GM21786 (cell line): ENCODE data around the gene LDB2.

Source experiments
- ATAC-seq: cut with Tn5 transposase; IDR thresholded peaks from one replicate; pipeline ENCODE4 v1.9.1; 2021; ENCODE audit not compliant: unreplicated experiment

LDB2 gene

DNA sequence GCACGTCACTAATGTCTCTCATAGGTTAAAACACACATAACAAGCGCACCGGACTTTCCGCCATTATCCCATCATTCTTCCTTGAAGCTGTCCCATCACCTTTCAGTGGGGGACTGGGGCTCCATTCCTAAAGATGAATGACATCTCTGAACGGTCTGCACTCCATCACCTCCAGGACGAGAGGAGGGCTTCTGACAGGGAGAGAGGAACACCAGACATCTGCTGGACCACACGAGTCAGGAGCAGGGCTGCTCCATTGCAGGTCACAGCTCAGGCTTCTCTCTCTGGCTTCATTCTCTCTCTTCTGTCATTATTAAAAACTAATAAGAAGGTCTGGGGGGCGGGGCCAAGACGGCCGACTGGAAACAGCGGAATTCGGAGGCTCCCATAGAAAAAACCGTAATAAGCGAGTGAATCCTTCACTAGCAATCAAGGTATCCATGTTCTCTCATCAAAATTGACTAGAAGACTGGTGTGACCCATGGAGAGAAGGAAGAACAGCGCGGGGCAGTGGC lies 289.8 kb downstream of the LDB2 start:
- no peak for ATAC-seq

DNA sequence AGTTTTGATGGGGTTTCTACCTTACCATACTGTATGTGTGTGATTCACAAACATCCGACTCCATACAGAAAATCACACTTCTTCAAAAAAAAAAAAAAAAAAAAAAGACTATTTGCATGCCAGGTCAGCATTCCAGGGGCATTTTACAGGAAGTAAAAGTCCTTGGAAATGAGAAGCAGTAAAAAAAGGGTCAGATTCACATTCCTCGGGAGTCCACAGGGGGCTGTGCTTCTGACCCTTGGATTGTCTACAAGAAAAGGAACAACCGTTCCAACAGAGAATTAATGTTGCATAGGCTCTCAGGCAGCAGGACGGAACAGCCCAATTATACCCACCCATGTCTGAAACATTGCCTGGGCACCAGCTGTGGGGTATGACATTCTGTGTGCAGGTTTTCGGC lies 290.3 kb downstream of the LDB2 start:
- no peak for ATAC-seq

DNA sequence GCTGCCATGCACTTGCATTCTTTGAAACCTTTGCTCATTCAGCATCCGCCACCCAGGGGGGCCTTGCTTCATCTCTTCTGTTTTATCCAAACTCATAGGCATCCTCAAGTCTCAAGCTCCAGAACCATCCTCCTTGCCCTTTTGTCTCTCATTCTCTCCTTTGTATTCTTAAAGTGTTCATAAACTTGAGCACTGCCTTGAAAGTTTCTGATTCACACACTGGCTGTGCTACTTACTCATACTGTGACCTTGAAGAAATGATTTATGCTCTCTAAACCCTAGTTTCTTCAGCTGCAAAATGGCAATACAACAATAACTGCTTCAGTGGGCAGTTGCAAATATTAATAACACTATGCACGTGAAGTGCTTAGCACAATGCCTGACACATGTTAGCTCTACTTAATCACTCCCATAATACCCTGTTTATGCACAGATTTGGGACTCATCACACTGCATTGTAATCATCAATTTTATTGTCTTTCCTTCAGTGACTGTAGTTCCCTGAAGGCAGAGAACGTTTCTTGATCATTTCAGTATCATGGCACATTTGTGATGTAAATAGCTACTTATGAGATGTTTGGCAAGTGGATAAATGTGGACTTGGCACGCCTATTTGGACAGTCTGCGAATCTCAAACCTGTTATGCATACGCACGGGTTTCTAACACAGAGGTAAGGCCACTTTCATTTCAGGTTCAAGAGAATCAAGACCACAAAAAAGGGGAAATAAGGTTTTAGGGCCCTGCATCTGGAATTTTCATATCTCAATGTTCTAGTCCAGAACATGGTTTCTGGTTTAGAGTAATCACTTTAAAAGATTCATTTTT lies 291.0 kb downstream of the LDB2 start:
- no peak for ATAC-seq

DNA sequence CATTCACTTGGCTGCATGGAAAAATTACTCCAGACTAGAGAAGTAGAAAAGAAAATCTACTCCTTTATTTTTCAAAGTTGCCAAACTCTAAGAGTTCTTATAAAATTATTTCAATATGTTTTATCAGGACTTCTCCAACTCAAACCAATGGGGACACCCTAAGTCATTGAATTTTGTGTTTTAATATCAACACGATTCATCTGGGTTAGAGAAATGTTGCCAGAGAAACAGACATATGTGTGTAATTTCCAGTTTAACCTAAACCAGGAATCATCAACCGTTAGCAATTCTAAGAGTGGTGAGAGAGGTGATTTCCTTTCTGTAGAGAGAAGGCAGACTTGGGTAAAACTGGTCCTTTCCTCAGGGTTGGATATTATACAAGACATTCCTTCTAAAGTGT lies 291.8 kb downstream of the LDB2 start:
- ATAC-seq, result no peak

DNA sequence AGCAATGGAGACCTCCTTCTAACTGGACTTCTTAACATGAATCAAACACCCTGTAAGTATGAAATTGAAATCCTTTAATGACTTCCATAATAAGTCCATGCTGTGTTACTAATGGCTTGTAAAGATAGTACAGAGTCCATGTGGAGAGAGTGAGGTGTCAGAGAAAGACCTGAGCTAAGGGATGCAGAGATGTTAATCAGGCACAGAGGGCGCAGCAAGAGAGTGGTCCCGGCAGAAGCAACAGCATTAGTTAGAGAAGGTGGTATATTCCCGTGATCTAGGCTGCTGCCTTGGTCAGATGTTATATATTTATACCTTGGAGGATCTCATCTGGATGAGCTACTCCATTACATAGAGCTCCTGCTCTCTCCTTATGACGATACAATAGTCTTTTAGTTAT lies 295.3 kb downstream of the LDB2 start:
- ATAC-seq, result no peak

DNA sequence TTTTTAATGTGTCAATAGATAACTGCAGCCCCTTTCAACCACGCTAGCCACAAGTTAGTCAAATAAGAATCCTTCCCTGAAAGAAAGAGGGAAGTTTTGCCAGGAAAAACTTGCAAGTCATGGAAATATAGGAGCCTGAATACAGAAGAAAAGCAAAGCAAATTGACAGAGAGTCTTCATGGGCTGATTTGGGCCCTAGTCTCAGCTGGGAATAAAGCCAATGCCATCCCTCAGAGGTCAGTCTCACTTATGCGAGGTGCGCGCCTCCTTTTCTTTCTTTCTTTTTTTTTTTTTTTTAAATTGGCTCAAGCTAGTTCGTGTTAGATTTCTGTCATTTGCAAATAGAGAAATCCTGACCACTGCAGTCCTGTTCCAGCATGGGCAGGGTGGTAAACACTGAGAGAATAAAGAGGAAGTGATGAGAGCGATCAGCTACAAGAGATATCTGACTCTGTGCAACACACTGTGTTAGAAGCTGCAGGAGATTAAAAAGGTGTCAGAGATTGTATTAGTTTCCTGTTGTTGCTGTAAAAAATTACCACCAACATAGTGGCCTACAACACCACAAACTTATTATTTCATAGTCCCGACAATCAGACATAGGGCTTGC lies 299.7 kb downstream of the LDB2 start:
- no peak for ATAC-seq

DNA sequence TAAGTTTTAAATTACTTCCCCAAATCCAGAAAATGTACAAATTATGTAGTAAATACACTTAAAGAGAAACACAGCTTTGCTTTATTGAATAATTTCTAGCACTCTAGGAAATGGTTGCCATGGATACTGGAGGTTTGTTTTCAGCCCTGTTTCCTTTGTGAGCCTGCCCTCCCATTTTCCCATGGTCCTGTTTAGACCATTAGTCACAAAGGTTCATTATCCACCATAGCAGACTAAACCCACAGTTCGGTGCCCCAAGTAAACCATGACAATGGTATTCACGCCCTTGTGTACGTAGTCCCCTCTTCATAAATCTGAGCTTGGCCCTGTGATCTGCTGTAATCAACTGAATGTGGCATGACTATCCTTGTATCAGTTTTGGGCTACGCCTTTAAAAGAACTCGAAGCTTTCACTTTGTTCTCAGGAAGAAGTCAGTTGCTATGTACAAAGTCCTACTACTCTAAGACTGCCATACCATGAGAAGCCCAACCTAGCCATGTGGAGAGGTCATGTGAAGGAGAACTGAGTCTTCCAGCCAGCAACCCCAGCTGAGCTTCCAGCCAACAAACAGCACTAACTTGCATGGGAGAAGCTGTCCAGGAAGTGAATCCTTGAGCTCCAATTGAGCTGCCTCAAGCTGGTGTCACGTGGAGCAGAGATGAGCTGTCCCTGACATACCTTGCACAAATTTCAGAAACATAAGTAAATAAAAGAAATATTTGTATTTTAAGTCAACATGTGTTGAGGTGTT lies 300.4 kb downstream of the LDB2 start:
- ATAC-seq, result no peak

DNA sequence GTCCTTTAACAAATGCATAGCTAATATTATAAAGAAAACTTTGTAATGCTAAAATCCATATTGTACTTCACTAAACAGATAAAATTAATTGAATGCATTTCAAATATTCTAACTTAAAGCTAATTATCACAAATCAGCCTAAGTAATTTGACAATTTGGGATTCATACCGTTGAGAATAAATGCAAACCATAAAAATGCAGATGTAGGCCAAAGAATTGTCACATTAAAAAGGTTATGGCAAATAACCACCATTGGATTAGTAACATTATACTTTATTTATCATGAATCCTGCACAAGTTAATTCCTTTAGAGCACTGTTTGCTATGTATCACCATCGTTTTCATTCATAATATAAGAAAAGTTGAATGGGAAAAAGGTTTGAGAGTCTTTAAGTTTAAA lies 301.0 kb downstream of the LDB2 start:
- ATAC-seq, result no peak

DNA sequence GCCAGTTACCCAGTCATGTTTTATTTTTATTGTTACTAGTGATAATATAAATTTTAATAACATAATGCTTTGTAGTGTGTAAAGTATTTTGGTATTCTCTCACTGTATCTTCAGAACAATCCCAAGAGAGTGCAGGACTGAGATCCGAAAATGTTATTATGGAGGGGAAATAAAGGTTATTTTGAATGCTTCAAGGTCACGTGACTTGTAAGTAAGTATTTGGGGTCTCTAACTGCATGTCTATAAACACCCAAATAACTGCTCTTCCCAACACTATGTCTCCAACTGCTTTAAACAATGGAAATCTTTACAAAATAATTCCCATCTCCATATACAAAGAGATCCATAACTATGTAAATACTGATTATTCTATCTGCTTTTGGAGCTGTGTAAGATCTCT lies 302.2 kb downstream of the LDB2 start:
- no peak for ATAC-seq

DNA sequence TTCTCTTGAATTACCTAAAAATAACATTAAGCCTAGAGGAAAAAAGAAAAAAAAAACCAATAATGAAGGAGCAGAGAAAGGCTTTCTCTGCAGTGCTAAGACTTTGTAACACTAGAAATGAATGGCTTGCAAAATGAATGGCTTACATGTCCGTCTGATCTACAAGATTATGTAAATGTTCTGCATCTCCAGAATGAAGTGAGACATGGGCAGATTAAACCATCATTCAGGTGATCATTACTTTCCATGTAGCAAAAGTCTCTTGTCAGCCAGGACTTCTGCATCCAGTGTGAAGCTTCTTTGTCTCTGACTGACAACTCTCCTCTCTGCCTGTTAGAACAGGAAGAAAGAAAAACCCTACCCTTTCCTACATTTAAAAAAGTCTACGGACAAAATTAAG lies 304.3 kb downstream of the LDB2 start:
- ATAC-seq, result no peak

DNA sequence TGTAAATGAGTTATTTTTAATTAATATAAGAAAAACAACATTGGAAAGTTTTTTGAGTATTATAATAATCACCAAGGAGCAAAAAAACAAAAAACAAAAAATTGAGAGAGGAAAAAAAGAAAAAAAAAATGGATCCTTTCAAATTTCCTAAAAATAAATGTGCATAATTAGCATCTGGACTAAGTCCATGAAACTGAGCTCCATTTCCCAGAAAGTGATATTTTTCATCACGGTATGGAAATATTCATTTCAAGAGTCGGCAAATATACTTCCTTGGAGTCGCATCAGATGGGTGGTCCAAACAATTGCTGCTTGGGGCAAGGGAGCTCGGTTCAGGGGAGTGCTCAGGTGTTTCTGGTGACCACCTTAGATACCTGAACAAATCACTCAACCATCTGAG lies 305.1 kb downstream of the LDB2 start:
- ATAC-seq, result no peak

DNA sequence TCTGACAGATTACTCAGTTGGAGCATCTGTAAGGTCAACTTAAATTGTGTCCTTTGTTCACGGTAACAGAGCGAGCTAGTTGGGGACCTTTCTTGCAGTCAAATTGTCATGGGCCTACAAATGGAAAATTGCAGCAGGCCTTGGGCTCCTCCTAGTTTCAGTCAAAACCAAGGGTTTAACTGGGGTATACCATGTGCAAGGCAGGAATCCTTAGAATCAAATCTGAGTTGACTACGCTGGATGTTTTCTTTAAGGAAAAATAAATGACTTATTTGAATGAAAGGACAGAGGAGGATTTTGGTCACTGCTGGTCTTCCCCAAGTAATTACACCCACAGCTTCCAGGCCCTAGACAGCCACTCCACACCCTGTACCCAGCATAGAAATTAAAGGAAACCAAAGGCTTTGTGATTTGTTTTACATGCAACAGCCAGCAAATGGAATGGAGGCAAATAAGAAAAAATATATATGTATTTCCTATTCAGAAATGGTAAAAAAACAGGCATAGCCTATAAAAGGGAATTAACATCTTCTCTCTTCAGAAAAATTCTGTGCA lies 307.1 kb downstream of the LDB2 start:
- no peak for ATAC-seq

DNA sequence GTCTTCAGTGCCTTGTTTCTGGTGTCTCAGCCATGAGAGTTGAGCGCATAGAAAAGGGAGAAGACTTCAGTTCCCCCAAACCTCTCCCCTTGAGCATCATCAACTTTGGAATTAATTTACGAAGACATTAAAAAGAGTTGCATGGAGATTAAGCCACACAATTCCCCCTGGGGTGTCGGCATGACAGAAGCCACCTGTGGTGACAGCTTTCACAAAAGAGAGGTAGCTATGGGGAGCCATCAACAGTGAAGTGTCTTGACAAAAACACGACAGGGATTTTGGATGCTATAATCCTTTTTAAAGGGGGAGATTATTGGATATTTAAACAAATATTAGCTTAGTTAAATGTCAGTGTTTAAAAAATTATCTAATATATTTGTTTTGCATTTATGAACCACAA lies 307.6 kb downstream of the LDB2 start:
- no peak for ATAC-seq

DNA sequence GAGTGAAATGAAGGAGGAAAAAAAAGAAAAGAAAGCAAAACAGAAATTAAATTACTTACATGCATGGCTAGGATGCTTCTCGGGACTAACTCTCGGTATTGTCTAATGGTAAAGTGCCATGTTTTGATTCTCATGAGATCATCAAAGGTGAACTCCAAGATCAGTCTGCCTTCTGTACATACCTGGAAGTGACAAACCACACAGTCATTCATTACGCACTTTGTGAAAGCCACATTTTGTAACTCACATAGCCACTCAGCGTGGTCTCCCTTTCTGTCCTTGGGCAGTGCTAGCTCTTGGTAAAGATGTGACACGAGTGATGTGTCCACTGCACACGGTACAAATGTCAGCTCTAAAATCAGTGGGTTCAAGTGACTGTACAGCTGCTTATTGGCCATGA lies 309.8 kb downstream of the LDB2 start:
- no peak for ATAC-seq

DNA sequence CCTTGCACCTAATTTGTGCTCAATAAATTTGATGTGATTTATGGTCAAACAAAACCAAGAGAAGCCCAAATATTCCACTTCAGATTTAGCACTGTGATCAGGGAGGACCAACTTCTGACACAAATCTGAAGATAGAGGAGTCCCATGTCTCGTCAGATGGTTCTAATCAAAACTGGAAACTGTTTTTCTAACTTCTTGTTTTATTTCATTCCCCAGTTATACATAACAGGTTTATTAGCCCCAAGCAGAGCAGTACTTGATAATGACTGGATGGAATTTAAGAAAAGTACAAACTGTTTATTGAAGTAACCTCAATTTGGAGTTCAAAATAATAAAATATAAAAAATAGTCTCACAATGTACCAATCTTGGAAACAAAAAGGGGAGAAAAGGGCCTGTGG lies 310.3 kb downstream of the LDB2 start:
- ATAC-seq, result no peak

DNA sequence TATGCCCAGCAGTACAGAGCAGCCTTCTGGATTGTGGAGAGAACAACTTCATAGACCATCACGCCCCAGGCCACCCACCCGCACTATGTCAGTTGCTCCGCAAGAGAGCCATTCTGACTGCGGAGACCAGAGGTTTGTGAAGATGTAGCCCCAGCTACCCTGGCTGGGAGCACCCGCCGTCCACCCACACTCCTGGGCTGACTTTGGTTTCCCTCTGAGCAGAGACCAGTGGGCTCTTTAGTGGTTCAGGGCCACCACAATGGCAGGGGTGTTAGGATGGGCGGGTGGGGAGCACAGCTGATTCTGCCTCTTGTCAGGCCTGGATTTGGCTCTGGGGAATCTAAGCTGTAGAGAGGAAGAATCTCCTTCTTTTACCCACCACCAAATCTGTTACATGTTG lies 313.4 kb downstream of the LDB2 start:
- ATAC-seq, result no peak

DNA sequence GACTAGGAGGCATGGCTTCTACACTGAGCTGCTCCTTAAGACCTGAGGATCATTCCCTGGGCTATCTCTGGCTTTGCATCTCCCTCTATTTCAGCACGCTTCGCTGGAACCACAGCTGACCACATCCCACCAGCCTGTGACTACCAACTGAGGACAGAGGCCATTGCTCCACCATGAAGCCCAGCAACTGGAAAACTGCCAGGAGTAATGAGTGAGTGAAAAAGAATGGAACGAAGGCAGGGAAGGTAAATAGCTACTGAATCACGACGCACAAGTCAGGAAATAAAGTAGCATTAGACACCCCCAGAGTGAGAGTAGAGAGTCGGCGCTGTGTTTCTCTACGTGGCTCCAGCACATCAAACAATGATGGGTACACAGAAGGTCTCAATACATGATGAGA lies 314.7 kb downstream of the LDB2 start:
- ATAC-seq, result no peak

DNA sequence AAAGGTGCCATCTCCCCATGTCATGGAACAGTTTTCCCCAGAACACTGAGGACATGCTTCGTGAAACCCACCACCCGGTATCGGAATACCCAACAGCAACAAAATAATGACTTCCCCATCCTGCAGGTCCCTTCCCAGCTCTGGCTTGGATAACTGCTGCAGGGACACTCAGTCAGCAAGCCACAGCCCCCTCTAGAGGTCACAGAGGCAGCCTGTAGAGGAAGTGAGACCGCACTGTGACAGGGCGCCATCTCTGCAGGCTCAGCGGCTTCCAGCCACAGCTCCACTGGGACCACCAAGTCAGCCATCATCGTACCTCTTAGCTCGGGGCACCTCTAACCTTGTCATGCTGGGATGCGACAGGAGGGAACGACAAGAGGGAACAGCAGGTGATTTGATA lies 315.9 kb downstream of the LDB2 start:
- no peak for ATAC-seq

DNA sequence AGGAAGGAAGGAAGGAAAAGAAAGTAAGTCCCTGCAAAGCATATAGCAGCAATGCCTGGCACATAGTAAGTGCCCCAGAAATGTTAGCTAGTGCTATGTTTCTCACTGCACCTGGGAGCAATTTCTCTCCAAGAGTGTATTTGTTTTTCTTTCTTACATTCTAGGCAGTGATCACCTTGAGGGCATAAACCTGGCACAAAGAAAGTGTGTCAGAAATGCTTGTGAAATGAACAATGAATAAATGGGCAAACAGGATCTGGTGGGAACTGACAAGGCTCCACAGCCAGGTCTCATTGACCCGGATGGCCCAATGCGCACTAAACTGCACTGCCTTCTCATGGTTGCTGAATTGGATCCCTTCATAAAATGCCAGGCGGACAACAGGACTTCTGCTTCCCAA lies 316.4 kb downstream of the LDB2 start:
- ATAC-seq, result no peak

DNA sequence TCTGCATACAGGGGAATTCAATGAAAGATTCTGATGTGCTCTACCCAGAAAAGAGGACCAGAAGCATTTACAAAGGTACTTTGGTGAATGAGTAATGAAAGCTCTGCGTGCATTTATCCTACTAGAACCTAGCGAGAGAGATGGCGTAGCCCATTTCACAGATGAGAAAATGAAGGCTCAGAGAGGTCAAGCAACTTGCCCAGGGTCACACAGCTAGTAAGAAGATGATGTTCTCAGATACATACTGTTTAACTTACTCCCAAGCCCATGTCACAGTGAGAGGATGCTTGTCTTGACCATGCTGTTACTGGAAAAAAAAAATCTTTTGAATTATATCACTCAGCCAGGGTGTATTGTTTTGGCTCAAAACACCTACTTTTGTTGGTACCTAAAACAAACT lies 317.3 kb downstream of the LDB2 start:
- ATAC-seq, result no peak

DNA sequence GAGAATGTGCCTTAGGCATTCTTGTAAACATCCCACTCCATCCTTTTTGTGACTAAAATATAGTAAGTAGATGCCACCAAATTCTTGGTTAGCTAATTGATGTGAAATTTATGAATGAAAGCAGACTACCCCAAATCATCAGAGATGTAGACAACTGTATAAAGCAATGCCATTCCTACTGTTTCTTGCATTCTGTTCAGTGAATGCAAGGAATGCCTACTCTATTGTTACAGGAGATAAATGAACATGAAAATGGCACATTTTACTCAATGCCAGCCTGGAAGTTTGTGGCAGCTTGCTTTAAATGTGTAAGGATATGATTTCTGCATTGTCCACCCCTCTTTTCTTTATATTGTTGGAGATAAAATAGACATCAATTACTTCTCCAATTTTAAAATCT lies 317.9 kb downstream of the LDB2 start:
- no peak for ATAC-seq

DNA sequence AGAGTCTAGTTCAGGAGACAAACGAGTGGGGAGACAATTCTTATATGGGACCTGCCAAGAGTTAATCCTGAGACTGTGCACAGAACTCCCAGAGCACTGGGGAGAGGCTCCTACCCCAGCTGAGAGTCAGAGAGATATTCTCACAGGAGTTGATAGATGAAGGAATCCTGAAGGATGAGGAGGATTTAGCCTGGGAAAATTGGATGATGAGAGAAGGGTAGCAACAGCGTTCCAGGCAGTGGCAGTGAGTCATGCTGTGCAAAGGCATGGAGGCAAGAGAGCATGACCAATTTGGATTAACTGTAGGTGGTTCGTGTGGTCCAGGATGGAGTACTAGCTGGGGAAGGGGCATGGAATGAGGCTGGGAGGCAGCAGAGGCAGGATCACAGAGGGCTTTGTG lies 318.6 kb downstream of the LDB2 start:
- ATAC-seq, result no peak
